Measurements from ENCODE around the gene GRIK4.

GRCh38 chr11:120532832-120533196 lies 21.3 kb downstream of the GRIK4 start:
- TF ChIP-seq CTCF (IDR thresholded peaks at IDR 0.05; ENCODE audit: insufficient read depth, low read length) (no peak), POLR2AphosphoS5 (IDR thresholded peaks at IDR 0.05; ENCODE audit: low read depth) (no peak)
